Omental fat pad (tissue), 4 donors: ENCODE results near the gene TCF4. TPM values are rescaled to one million over a fixed set of nuclear protein-coding genes. Genes with fewer than 3 reads are reported as not detected.

Experiments used
- ATAC-seq: fragments of 150-250 bp; one replicate; pipeline ENCODE4 v1.9.1; 2016; ENCODE audit warnings: mild to moderate bottlenecking, moderate library complexity; ENCODE audit not compliant: low FRiP score
- DNase-seq: peaks from one replicate; pipeline ENCODE4 v3.0.0-alpha.2; 2019; ENCODE audit warnings: low spot score
- CTCF ChIP-seq, 3 donors: fragments of 450-650 bp; IDR thresholded peaks; one replicate each; pipeline ENCODE4 v1.5.1; 2016 to 2017; ENCODE audit warnings: antibody characterized with exemption in 3 of 3, mild to moderate bottlenecking in 3 of 3, moderate library complexity in 2 of 3
- total RNA-seq, 4 donors: library from RNA; depleted of rRNA; stranded (reverse); fragments of >200 nt; gene quantifications; one replicate each; pipeline ENCODE4 v1.1.0, GENCODE V29; 2016

The TCF4 gene
- total RNA-seq, 4 donors from 2014 or later, result 113 to 381 (median 141) TPM

GRCh38 chr18:55501579-55501978, 86.4 kb downstream of the TCF4 start:
- DNase-seq, result no peak
- TF ChIP-seq CTCF (IDR thresholded peaks at IDR 0.05), result no peak
- ATAC-seq, result no peak

GRCh38 chr18:55500316-55501086, 87.5 kb downstream of the TCF4 start:
- DNase-seq (no peak), ATAC-seq (no peak)
- TF ChIP-seq CTCF (IDR thresholded peaks at IDR 0.05), result no peak

- TF ChIP-seq CTCF (IDR thresholded peaks at IDR 0.05), result no peak
- DNase-seq (no peak), ATAC-seq (no peak)
Measured at GRCh38 chr18:55499526-55499925, 88.5 kb downstream of the TCF4 start.

GRCh38 chr18:55497825-55498403, 90.1 kb downstream of the TCF4 start:
- TF ChIP-seq CTCF (IDR thresholded peaks at IDR 0.05), result no peak
- no peak for ATAC-seq
- no peak for DNase-seq

GRCh38 chr18:55494899-55495298, 93.1 kb downstream of the TCF4 start:
- ATAC-seq, result no peak
- TF ChIP-seq CTCF (IDR thresholded peaks at IDR 0.05), result no peak
- DNase-seq, result no peak

DNA sequence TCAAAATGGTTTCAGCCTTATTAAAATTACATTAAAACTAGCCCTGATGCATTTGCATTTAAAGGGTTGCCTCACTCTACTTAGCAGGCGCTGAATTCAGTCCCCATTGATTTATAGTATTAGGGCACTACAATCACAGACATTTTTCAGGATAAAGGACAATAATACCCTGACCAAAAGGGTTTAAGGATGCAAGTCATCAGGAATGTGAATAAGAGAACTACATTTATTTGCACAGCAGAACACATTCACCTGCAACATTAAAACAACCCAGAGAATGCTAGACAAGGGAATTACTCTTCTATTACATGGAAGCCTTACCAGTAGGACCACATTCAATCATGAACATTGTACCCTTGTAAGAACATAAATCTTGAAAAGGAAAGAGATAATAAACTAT, 93.6 kb downstream of the TCF4 start:
- DNase-seq (no peak), ATAC-seq (no peak)
- no peak for TF ChIP-seq CTCF (IDR thresholded peaks at IDR 0.05)

DNA sequence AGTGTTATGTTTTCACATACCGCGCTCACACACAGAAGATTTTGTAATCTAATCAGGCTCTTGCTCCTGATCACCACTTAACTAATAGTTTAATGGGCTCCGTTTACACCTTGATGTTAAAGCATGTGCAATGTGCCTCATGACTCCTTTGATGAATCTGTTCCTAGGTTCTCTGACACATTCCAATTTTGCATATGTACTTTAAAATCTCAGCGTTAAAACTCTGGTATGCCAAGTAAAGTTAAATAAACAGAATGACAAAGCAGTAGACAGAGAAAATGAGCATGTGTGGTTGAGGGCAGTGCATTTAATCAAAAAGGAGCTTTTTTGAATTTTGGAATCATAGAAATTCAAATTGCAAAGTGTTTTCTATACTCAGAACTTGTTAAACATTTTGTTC, 96.4 kb downstream of the TCF4 start:
- no peak for TF ChIP-seq CTCF (IDR thresholded peaks at IDR 0.05)
- DNase-seq (no peak), ATAC-seq (no peak)
